ENCODE results near the gene SDHA.

- TF ChIP-seq POLR2A (IDR thresholded peaks at IDR 0.05; ENCODE audit: low read length) (no peak), GATA1 (IDR thresholded peaks at IDR 0.05; ENCODE audit: low read depth, low read length) (no peak)
Observed at GRCh38 chr5:190366-191035, 27.6 kb upstream of the SDHA start.
